OCI-M2 (cell line): Measurements from ENCODE around the gene CMYA5.
"Not testable (repeated sequence)": the region's sequence is repeated elsewhere in the genome, so short reads cannot be mapped to it uniquely, and the experiment has no call there.

Experiments
- DNase-seq: peaks from one replicate; lab custom pipeline; 2025; ENCODE audit not compliant: unreplicated experiment; lab: John Stamatoyannopoulos, UW

Gene CMYA5

GRCh38 chr5:79746642-79747569 is 57.3 kb downstream of the CMYA5 start:
- no peak for DNase-seq

- DNase-seq = no peak
Observed at GRCh38 chr5:79750611-79751510, 61.2 kb downstream of the CMYA5 start.

GRCh38 chr5:79753092-79753491 is 63.5 kb downstream of the CMYA5 start:
- DNase-seq = no peak

DNA sequence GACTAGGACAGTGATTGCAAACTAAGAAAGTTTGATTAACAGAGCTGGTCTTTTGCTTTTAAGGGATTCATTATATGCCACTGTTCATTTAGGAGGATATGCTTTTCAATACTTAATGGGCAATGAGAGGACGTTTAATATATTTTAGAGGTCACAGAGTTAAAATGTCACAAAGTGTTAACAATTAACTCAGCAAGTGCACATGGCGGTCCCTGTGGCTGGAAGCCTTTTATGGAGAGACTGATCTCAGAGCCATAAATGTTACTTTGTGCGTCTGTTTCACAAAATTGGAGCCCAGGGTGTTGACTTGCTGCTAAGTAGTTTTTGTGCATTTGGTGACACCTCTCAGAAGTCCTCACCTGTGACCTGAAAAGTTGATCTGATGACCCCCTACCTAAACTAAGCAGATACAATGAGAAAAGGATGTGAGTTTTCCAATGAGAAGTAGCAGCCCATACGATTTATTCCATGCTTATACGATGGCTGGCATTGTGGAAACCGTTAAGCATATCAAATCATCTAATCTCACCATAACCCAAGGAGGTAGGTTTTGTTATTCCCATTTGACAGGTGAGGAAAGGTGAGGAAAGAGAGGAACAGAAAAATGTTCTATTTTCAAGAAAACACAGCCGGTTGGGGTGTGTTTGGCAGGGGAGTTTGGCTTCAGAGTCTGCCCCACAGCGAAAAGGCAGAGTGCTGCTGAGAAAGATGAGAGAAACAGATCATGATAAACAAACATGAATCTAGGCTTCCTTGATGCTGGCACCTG is 64.4 kb downstream of the CMYA5 start:
- DNase-seq = no peak

- no peak for DNase-seq
Observed at GRCh38 chr5:79754865-79755555, 65.4 kb downstream of the CMYA5 start.

GRCh38 chr5:79756076-79756475 is 66.4 kb downstream of the CMYA5 start:
- no peak for DNase-seq

DNA sequence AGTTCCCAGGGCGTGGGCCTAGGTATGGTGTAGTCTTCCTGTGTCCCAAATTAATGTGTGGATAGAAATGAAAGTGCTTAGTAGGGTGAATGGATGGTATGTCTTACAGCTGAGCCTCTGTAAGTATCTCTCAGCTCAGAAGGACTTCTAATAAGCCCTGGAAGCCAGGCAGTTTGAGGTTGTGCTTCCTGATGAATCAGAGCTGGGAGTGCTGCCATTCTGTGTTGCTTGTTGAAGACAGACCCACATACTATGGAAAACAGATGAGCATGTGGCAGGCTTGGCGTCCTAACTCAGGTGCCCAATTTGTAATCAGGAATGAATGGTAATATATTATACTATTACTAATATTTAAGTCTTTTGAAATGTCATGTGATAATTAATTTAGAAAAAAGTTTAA is 69.8 kb downstream of the CMYA5 start:
- DNase-seq = no peak

DNA sequence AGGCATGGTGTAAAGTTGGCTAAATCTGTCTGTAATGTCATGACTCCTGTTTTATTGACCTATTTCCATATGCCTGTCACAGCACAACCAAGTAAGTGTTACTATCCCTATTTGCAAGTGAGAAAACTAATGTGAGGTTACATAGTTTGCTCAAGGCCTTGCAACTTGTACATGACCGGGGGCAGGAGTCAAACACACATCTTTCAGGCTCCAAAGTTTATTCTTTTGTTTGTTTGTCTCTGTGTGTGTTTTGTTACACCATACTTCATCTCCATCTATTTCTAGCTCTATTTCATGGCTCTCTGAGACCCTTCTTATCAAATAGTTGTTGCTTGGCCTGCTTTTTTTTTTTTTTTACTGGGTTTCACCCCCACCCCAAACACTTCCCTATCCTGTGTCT is 70.2 kb downstream of the CMYA5 start:
- DNase-seq = no peak

GRCh38 chr5:79762929-79763328 is 73.3 kb downstream of the CMYA5 start:
- DNase-seq = no peak

- not testable (repeated sequence) for DNase-seq
Observed at GRCh38 chr5:79764147-79764546, 74.5 kb downstream of the CMYA5 start.

GRCh38 chr5:79771387-79771786 is 81.8 kb downstream of the CMYA5 start:
- no peak for DNase-seq

GRCh38 chr5:79772651-79773050 is 83.0 kb downstream of the CMYA5 start:
- DNase-seq = no peak

GRCh38 chr5:79773612-79774011 is 84.0 kb downstream of the CMYA5 start:
- no peak for DNase-seq

- DNase-seq = no peak
Observed at GRCh38 chr5:79774171-79774854, 84.7 kb downstream of the CMYA5 start.

DNA sequence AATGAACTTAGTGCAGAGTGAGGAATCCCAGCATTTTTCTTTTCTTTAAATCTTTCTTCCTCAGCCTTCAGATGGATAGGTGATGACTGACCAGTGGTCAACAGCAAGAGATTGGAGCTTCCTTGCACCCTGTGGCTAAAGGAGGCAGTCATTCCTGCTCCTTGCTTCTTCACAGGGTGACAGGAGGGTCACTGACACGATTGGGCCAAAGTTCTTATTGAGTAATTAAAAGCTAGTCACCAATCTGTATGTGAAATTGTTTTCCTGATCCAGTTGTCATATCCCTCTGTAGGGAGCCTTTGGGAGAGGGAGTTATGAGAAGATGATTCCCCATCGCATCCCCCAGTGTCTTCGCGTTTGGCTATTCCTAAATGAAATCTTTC is 85.2 kb downstream of the CMYA5 start:
- no peak for DNase-seq

GRCh38 chr5:79784741-79785140 is 95.1 kb downstream of the CMYA5 start:
- DNase-seq = not testable (repeated sequence)

DNA sequence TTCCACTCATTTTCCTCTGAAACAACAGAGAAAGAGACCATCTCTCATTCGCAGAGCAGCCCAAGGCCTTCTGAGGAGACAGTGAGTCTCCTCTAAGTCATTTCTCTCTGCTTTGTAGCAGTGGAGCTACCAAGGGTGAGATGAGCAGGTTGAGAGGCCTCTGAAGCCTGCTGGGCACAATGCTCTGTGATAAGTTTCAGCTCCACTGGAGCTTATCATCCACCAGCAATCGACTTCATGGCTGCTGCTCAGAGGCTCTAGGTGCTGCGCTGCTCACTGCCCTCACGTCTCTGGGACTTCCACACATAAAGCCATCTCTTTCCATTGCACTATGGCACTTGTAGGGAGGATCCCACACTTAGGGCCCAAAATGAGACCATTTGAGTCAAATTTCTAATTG is 96.3 kb downstream of the CMYA5 start:
- DNase-seq = no peak

DNA sequence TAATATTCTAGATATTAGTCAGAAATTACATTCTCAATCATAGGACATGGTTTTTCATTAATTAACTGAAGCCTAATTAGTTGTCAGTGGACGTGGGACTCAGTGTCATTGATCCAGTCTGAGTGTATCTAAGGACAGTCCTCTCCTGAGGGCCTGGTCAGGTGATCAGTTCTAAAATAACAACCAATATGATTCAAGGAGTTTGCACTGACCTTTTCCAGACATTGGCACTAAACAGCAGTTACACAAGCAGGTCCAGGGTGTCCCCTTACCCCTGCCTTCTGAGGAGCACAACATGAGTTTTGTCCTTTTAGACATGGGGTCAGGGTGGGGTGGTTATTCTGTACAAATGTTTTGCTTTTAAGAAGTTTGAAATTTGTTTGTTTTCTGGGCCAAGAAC is 97.8 kb downstream of the CMYA5 start:
- no peak for DNase-seq

DNA sequence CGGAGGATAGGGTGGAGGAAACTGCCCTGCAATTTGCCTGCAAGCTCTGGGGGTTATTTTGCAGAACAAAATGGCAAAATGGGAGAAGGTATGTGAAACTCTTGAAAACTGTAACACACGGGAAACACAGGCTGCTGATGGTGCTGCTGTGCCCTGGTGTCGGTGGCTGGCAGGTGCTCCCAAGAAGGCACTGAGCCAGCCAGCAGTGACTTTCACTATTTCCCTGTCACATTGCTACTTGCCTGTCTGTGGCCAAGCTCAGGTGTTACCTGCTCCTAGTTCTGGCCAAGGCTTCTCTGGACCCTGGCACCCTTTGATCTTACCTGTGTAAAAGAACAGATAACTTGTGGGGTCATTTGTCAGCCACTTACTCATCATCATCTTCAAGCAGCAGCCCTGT is 102.2 kb downstream of the CMYA5 start:
- no peak for DNase-seq

GRCh38 chr5:79792463-79792862 is 102.8 kb downstream of the CMYA5 start:
- no peak for DNase-seq
